Fibroblast of pulmonary artery (primary cell): ENCODE results near the gene PDGFRB.

ENCODE experiments used
- DNase-seq: peaks from one replicate; pipeline ENCODE4 v3.0.0-alpha.2; 2010; ENCODE audit warnings: low read depth
- H3K4me3 ChIP-seq: replicated peaks from 2 replicates; pipeline ENCODE4 v1.5.1; 2011; ENCODE audit warnings: low read depth, mild to moderate bottlenecking, control low read depth, low read length, moderate library complexity
- TF ChIP-seq, protein P1 (sequence below): IDR thresholded peaks from 2 replicates; pipeline ENCODE4 v1.5.1; 2011; ENCODE audit warnings: mild to moderate bottlenecking, control low read depth, low read length, inconsistent platforms; ENCODE audit errors: missing control alignments

The PDGFRB gene

DNA sequence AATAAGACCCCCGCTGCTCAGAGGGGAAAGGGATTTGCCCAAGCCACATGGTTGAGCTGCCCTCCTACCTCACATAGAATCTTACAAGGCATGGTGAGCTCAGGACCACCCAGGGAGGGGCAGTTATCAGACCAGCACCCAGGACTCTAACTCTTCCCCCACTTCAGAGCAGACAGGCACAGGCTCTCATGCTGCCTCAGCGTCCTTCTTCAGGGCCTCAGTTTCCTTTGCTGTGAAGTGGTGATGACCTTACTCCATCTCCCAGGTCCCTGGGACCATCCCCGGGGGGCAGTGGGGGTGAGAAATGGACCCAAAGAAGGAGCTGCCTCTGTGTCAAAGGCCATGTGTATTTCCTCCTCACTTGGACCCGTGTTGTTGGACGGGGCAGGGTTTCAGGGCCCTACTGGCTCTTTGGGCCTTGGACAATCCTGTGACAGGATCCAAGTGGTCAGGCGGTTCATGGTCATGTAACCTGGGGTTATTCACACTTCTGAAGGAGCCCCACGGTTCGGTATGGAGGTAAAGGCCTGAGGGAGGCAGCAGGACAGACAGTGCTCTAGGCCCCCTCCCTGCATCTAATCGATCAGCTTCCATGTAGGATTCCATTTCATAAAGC lies 37.6 kb downstream of the PDGFRB start:
- no peak overlapping the region for H3K4me3 ChIP-seq
- TF ChIP-seq, protein P1, sequence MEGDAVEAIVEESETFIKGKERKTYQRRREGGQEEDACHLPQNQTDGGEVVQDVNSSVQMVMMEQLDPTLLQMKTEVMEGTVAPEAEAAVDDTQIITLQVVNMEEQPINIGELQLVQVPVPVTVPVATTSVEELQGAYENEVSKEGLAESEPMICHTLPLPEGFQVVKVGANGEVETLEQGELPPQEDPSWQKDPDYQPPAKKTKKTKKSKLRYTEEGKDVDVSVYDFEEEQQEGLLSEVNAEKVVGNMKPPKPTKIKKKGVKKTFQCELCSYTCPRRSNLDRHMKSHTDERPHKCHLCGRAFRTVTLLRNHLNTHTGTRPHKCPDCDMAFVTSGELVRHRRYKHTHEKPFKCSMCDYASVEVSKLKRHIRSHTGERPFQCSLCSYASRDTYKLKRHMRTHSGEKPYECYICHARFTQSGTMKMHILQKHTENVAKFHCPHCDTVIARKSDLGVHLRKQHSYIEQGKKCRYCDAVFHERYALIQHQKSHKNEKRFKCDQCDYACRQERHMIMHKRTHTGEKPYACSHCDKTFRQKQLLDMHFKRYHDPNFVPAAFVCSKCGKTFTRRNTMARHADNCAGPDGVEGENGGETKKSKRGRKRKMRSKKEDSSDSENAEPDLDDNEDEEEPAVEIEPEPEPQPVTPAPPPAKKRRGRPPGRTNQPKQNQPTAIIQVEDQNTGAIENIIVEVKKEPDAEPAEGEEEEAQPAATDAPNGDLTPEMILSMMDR: no peak
- DNase-seq: no peak

DNA sequence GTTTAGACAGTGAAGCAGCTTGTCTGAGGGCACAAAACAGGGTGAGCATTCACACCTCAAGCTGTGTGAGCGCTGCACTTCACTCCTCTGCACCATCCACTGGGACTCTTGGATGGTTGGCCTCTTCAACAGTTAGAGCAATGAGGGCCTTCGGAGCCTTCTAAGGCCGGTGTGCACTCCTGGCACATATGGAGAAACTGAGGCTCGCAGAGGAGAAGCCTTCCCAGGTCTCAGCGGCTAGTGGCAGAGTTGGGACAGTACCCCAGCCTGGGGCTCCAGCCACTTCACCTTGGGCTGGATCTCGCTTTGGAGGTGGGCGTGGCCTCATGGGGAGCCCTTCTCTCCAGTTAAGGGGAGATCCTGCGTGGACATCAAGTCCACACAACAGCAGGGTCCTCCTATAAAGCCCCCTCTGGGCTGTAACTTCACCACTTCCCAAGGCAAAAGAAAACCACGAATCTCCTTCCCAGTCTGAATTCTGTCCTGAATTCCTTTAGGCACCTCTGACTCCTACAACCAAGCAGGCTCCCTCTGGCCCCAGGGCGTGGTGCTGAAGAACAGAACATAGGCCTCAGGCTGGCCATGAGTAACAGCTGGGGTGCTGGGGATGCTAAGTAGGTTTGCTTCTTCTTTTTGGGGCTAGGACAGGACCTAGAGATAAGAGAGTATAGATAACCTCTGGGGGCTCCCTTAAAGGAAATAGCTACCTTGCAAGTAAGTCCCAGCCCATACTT lies 38.8 kb downstream of the PDGFRB start:
- no peak overlapping the region for H3K4me3 ChIP-seq
- no peak for DNase-seq
- TF ChIP-seq, protein P1: no peak

DNA sequence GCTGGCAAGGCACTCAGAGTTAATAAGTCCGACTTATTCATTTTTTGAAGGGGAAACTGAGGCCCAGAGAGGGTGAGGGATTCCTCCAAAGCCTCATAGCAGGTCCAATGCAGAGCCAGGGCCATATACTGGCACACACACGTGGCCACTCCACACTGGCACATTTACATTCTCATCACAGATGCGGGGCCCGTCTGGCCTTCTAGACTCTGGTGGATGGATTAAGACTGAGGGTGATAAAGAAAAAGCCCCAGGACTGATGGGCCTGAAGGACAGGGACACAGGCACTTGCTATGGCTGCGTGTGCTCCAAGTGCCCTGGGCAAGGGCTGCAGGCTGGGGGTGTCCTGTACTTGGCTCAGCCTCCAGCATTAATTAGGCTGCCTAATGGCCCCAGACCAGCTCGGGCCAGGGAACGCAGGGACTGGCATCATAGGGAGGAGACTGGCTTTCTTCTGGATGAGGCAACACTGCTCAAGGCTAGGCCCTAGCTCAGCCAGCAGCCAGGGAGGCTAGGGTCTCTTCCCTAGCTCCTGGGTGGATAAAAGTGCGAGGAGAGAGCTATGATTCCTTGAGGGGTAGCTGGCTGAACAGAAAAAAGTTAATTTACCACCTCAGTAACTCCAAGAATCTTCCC lies 40.8 kb downstream of the PDGFRB start:
- TF ChIP-seq, protein P1: no peak
- no peak for DNase-seq
- H3K4me3 ChIP-seq: no peak overlapping the region

DNA sequence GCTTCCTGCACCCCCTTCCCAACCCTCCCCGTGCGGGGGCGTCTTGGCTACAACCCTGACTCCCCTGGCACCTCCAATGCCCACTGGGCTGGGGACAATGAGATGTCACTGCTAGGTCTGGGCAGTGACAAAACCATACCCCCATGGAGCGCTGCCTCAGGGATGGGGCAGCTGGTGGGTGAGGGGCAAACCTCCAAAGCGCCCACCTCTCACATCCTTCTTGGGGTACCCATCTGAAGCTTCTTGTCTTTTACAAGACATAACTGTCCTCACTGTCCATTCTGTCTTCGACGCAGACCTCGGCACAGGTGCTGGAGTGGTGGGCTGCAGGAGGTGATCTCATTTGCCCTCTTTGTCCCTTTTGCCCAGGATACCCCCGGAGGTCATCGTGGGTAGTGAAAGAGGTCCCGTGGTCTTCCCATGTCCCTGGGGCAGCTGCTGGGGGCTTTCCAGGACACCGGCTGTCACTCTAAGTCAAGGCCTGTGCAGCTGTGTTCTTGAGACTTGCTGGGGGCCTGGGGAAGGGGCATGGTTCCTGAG lies 41.5 kb downstream of the PDGFRB start:
- TF ChIP-seq, protein P1: no peak
- no peak for DNase-seq

DNA sequence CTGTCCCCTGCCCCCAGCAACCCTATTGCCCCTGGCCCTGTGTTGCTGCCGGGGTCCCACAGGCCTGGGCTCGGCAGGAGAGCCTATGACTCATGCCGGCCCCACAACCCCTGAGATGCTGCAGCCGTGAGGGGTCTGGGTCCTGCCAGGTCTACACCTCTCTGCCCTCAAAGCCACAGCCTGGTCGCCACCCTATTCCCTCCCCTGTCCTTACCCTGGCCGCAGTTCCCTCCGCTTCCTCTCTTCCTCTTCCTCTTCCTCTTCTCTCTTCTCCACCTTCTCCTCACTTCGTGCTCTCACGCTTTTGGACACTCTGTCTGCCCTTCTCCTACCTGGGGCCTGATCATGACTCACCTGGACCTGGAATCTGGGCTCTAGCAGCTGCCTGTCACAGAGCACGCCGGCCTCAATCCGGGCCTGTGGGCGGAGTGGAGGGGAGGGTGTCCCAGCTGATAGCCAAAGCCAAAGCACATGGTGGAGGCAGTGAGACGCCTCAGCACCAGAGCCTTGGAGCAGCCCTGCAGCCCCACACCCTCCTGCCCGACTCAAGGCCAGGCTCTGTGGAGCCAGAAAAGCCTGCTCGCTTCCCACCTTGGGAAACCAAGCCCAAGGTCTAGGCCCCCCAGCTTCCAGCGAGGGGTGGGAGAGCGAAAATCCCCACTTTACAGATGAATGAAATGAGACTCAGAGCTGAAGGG lies 42.4 kb downstream of the PDGFRB start:
- H3K4me3 ChIP-seq: no peak overlapping the region
- TF ChIP-seq, protein P1: no peak
- no peak for DNase-seq

More for the DNA sequence above, 41.5 kb downstream of the PDGFRB start:
- no peak overlapping the region for H3K4me3 ChIP-seq

DNA sequence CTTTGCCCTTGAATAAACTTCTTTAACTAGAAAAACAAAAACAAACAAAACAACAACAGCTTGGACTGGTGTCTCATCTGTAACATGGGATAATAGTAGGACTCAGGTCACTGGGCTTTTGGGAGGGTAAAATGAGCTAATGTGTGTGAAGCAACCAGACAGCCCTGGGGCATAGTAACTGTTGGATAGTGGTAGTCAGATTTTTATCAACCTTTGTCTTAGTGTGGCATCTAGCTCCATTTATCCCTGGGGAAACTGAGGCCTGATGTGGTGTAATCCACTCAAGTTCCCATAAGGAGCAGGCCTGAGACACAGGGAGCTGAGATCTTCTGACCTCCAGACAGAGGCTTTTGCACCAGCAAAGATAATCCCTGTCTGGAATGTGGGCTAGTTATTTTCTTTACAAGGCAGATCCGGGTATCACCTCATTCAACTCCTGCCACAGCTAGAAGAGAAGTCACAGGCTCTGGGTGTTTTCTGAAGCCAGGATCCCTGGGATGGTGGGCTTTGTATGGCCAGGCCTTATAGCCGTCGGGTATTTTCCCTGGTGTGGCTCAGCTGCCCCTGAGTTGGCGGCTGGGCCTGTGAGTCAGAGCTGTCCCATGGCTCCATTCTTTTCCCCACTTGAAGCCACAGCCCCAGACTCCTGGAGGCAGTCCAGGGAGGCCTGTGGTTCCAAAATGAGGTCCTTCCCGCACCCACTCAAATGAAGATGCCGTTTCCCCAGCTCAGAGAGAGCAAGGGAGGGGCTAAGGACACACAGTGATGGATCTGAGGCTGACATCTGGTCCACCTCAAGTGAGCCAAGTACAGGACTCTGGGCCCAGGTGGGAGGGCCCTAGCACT lies 43.2 kb downstream of the PDGFRB start:
- TF ChIP-seq, protein P1: no peak
- peak; percentile 76 for DNase-seq
- H3K4me3 ChIP-seq: no peak overlapping the region
